OCI-LY1 (cell line): Measurements from ENCODE around the gene CACNA2D3.

Experiments
- H2AFZ ChIP-seq: fragments of 200-600 bp; sonication (generic), shearing (Covaris generic); 2 replicates; pipeline ENCODE4 v1.6.0; 2014; ENCODE audit warnings: antibody characterized with exemption, mild to moderate bottlenecking, low read length
- H3F3A ChIP-seq: fragments of 200-600 bp; sonication (generic), shearing (Covaris generic); 2 replicates; pipeline ENCODE4 v1.6.0; 2014; ENCODE audit warnings: mild to moderate bottlenecking, antibody characterized with exemption, low read length, moderate library complexity; ENCODE audit not compliant: insufficient read depth
- H3K27ac ChIP-seq: fragments of 200-600 bp; sonication (generic); 2 replicates; pipeline ENCODE4 v1.5.1; 2014; ENCODE audit warnings: low read length, mixed run types, mild to moderate bottlenecking, low read depth; ENCODE audit not compliant: poor library complexity, severe bottlenecking
- H3K27me3 ChIP-seq: fragments of 200-600 bp; sonication (generic); 2 replicates; pipeline ENCODE4 v1.6.0; 2014; ENCODE audit warnings: antibody characterized with exemption, mild to moderate bottlenecking, low read length, moderate library complexity; ENCODE audit not compliant: insufficient read depth
- H3K36me3 ChIP-seq: fragments of 200-600 bp; sonication (generic); 2 replicates; pipeline ENCODE4 v1.6.1; 2014; ENCODE audit warnings: mild to moderate bottlenecking, antibody characterized with exemption, low read length, moderate library complexity, mixed read lengths; ENCODE audit not compliant: insufficient read depth
- H3K4me1 ChIP-seq: fragments of 200-600 bp; sonication (generic); 2 replicates; pipeline ENCODE4 v1.5.1; 2014; ENCODE audit warnings: mild to moderate bottlenecking, low read length, moderate library complexity; ENCODE audit not compliant: insufficient read depth, severe bottlenecking
- H3K4me2 ChIP-seq: fragments of 200-600 bp; sonication (generic), shearing (Covaris generic); 2 replicates; pipeline ENCODE4 v1.6.1; 2014; ENCODE audit warnings: low read length
- H3K4me3 ChIP-seq: fragments of 200-600 bp; sonication (generic); 2 replicates; pipeline ENCODE4 v1.5.1; 2014; ENCODE audit warnings: low read length, low read depth, mild to moderate bottlenecking, mixed read lengths; ENCODE audit not compliant: poor library complexity, severe bottlenecking
- H3K79me2 ChIP-seq: fragments of 200-600 bp; shearing (Covaris generic); 2 replicates; pipeline ENCODE4 v1.6.1; 2016; ENCODE audit warnings: mixed run types, low read length, mixed read lengths; ENCODE audit not compliant: insufficient read depth
- H3K9ac ChIP-seq: fragments of 200-600 bp; sonication (generic), shearing (Covaris generic); 2 replicates; pipeline ENCODE4 v1.6.1; 2014; ENCODE audit warnings: mild to moderate bottlenecking, low read length, mixed read lengths
- H3K9me2 ChIP-seq: fragments of 200-600 bp; sonication (generic), shearing (Covaris generic); 2 replicates; pipeline ENCODE4 v1.6.1; 2014; ENCODE audit warnings: low read depth, mild to moderate bottlenecking, low read length, mixed read lengths
- H3K9me3 ChIP-seq: fragments of 200-600 bp; shearing (Covaris generic); 2 replicates; pipeline ENCODE4 v1.6.1; 2014; ENCODE audit warnings: low read length, mixed read lengths
- H4K20me1 ChIP-seq: fragments of 200-600 bp; sonication (generic), shearing (Covaris generic); 2 replicates; pipeline ENCODE4 v1.6.0; 2016; ENCODE audit warnings: mild to moderate bottlenecking, low read length; ENCODE audit not compliant: insufficient read depth
- EZH2 ChIP-seq: fragments of 200-600 bp; sonication (generic), shearing (Covaris generic); IDR thresholded peaks from 2 replicates; pipeline ENCODE4 v1.8.0; 2017; ENCODE audit warnings: borderline replicate concordance, mixed run types, mild to moderate bottlenecking, antibody characterized with exemption, low read length, moderate library complexity, mixed read lengths
- TF ChIP-seq, protein P1 (sequence below): fragments of 200-600 bp; sonication (generic), shearing (Covaris generic); IDR thresholded peaks from 2 replicates; pipeline ENCODE4 v1.5.1; 2017; ENCODE audit warnings: mild to moderate bottlenecking, antibody characterized with exemption, low read length, moderate library complexity, mixed read lengths

Gene CACNA2D3

DNA sequence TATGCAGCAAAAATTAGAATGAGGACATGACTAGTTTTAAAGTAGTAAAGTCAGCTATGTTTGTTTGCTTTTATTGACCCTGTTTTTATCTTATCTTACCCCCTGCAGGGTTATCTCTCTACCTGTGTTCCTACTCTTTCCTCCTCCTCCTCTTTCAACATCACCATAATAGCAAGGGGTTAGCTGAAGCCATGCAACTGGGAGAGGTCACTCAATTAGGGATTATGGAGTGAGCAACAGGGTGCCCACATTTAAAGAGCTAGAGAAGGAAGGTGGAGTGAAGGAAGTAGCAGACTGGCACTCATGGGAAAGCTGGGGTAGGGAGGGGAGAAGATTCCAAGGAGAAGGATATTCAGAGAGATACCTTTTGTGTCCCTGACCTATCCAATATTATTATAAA, 679.6 kb downstream of the CACNA2D3 start:
- Histone ChIP-seq H3K9me2 (no peaks in the 10 kb centered on the region), H2AFZ (no peak overlapping the region), H3K36me3 (no peaks in the 10 kb centered on the region), H3K4me1 (no peaks in the 10 kb centered on the region), H3K4me2 (no peak overlapping the region), H3K9ac (no peak overlapping the region), H3K9me3 (no peaks in the 10 kb centered on the region), H3K4me3 (no peak overlapping the region), H3K27me3 (no peaks in the 10 kb centered on the region), H3K27ac (no peak overlapping the region), H4K20me1 (no peaks in the 10 kb centered on the region), H3K79me2 (no peaks in the 10 kb centered on the region), H3F3A (no peaks in the 10 kb centered on the region)
- TF ChIP-seq EZH2 = no peak
- TF ChIP-seq, protein P1, sequence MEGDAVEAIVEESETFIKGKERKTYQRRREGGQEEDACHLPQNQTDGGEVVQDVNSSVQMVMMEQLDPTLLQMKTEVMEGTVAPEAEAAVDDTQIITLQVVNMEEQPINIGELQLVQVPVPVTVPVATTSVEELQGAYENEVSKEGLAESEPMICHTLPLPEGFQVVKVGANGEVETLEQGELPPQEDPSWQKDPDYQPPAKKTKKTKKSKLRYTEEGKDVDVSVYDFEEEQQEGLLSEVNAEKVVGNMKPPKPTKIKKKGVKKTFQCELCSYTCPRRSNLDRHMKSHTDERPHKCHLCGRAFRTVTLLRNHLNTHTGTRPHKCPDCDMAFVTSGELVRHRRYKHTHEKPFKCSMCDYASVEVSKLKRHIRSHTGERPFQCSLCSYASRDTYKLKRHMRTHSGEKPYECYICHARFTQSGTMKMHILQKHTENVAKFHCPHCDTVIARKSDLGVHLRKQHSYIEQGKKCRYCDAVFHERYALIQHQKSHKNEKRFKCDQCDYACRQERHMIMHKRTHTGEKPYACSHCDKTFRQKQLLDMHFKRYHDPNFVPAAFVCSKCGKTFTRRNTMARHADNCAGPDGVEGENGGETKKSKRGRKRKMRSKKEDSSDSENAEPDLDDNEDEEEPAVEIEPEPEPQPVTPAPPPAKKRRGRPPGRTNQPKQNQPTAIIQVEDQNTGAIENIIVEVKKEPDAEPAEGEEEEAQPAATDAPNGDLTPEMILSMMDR = no peak

DNA sequence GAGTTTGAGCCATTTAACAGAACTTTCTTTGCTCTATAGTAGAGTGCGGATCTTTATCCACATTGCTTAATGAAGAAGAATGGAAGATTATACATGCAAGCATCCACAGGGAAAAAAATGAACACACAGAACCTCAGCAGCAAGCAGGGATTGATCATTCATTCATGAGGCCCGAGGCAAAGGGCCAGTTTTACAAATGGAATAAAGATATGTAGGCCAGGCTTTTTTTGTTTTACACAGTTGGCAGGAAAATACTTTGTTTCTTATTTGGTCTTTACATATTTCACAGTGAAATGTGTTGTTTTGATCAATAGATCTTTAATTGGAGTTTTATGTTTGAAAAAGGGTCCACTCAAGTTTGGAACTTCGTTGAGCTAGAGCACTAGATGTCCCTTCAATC, 688.0 kb downstream of the CACNA2D3 start:
- Histone ChIP-seq H3K4me2 (no peak overlapping the region), H3K27ac (no peak overlapping the region), H3K27me3 (no peaks in the 10 kb centered on the region), H3K9me2 (no peaks in the 10 kb centered on the region), H3K9me3 (no peaks in the 10 kb centered on the region), H3K36me3 (no peaks in the 10 kb centered on the region), H3K79me2 (no peaks in the 10 kb centered on the region), H3F3A (no peaks in the 10 kb centered on the region), H3K4me3 (no peak overlapping the region), H4K20me1 (no peaks in the 10 kb centered on the region), H3K4me1 (no peaks in the 10 kb centered on the region), H2AFZ (no peak overlapping the region), H3K9ac (no peak overlapping the region)
- TF ChIP-seq EZH2 = no peak
- TF ChIP-seq, protein P1 = no peak

DNA sequence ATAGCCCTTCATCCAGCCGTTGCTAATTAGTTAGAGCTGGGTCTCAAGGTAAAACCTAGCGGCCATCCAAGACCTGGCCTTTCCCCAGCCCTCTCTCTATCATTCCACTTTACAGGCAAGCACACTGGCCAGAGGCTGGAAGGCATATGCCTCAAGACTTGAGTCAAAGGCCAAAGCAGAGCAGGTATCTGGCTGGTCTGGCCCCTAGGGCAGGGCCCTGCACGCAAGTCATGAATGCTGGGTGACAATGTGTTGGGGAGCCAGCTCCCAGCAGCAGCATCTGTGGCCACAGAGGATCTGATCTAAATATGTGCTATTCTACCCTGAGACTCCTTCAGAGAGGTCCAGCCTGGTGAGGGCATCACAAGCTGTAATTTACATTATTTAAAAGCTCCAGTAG, 691.9 kb downstream of the CACNA2D3 start:
- no peaks in the 10 kb centered on the region for H3F3A ChIP-seq
- no peaks in the 10 kb centered on the region for H3K79me2 ChIP-seq
- H3K4me3 ChIP-seq = no peak overlapping the region
- H3K36me3 ChIP-seq = no peaks in the 10 kb centered on the region
- no peak overlapping the region for H3K27ac ChIP-seq
- no peaks in the 10 kb centered on the region for H3K27me3 ChIP-seq
- no peaks in the 10 kb centered on the region for H3K4me1 ChIP-seq
- H4K20me1 ChIP-seq = no peaks in the 10 kb centered on the region
- TF ChIP-seq, protein P1 = no peak
- no peak for TF ChIP-seq EZH2
- no peak overlapping the region for H2AFZ ChIP-seq
- H3K9me3 ChIP-seq = no peaks in the 10 kb centered on the region
- no peak overlapping the region for H3K4me2 ChIP-seq
- no peaks in the 10 kb centered on the region for H3K9me2 ChIP-seq
- H3K9ac ChIP-seq = no peak overlapping the region
